CD14-positive monocyte (primary cell): ENCODE measurements around the gene STUB1. TPM values are rescaled to one million over a fixed set of nuclear protein-coding genes. Genes with fewer than 3 reads are reported as not detected.

Source experiments
- DNase-seq, 3 donors: peaks; one replicate each; pipeline ENCODE4 v3.0.0-alpha.2; 2011 to 2022
- H2AFZ ChIP-seq: 2 replicates; pipeline ENCODE4 v1.6.0; 2012; ENCODE audit warnings: mild to moderate bottlenecking, low read depth, low read length, inconsistent platforms; ENCODE audit not compliant: insufficient read depth, poor library complexity, severe bottlenecking
- H3K27ac ChIP-seq, 2 donors: 1 replicate in 1 of 2; 2 replicates in 1 of 2; pipeline ENCODE4 v1.5.1; 2012 to 2013; ENCODE audit warnings: low read length in 2 of 2, control low read depth in 1 of 2, inconsistent platforms in 1 of 2, low read depth in 1 of 2, mild to moderate bottlenecking in 1 of 2
- H3K27me3 ChIP-seq, 2 donors: one replicate each; pipeline versions ENCODE4 v1.6.0 to v1.6.1; 2011 to 2013; ENCODE audit warnings: low read length in 2 of 2; ENCODE audit not compliant: control insufficient read depth in 2 of 2, insufficient read depth in 2 of 2
- H3K36me3 ChIP-seq, 2 donors: replicated peaks in 1 of 2; 1 replicate in 1 of 2; 2 replicates in 1 of 2; pipeline versions ENCODE4 v1.5.1 to v1.6.1; 2012 to 2013; ENCODE audit warnings: low read length in 2 of 2, control low read depth in 1 of 2, inconsistent platforms in 1 of 2, mild to moderate bottlenecking in 1 of 2; ENCODE audit not compliant: insufficient read depth in 2 of 2, control insufficient read depth in 1 of 2
- H3K4me1 ChIP-seq, 2 donors: 1 replicate in 1 of 2; 2 replicates in 1 of 2; pipeline versions ENCODE4 v1.5.1 to v1.6.1; 2012 to 2013; ENCODE audit warnings: low read length in 2 of 2, control low read depth in 1 of 2, inconsistent platforms in 1 of 2, mild to moderate bottlenecking in 1 of 2, moderate library complexity in 1 of 2; ENCODE audit not compliant: insufficient read depth in 2 of 2, control insufficient read depth in 1 of 2
- H3K4me2 ChIP-seq: replicated peaks from 2 replicates; pipeline ENCODE3; 2012; ENCODE audit warnings: low read length, moderate library complexity, mild to moderate bottlenecking; ENCODE audit not compliant: poor library complexity, severe bottlenecking; ENCODE audit errors: extremely low read depth
- H3K4me3 ChIP-seq, 3 experiments: fragments of 200-600 bp in 1 of 3; sonication (generic) in 1 of 3; replicated peaks in 1 of 3; 1 replicate in 2 of 3; 2 replicates in 1 of 3; pipeline ENCODE4 v1.5.1; 2011 to 2013; ENCODE audit warnings: low read length in 3 of 3, mild to moderate bottlenecking in 3 of 3, control low read depth in 2 of 3, low read depth in 2 of 3, inconsistent platforms in 1 of 3, moderate library complexity in 1 of 3
- H3K79me2 ChIP-seq: 2 replicates; pipeline ENCODE4 v1.6.0; 2012; ENCODE audit warnings: mild to moderate bottlenecking, control low read depth, inconsistent platforms, low read length, moderate library complexity; ENCODE audit not compliant: insufficient read depth
- H3K9ac ChIP-seq: 2 replicates; pipeline ENCODE4 v1.6.0; 2017; ENCODE audit warnings: low read length, mild to moderate bottlenecking; ENCODE audit not compliant: insufficient read depth, poor library complexity, severe bottlenecking
- H3K9me3 ChIP-seq, 2 donors: replicated peaks in 1 of 2; 1 replicate in 1 of 2; 2 replicates in 1 of 2; pipeline versions ENCODE4 v1.5.1 to v1.6.1; 2012 to 2013; ENCODE audit warnings: low read length in 2 of 2, control low read depth in 1 of 2; ENCODE audit not compliant: control insufficient read depth in 1 of 2, insufficient read depth in 1 of 2
- H4K20me1 ChIP-seq: 2 replicates; pipeline ENCODE4 v1.6.0; 2012; ENCODE audit warnings: mild to moderate bottlenecking, low read length, control low read depth, moderate library complexity; ENCODE audit not compliant: insufficient read depth
- H3K27ac Mint-ChIP-seq, 7 donors: one replicate each; pipeline ENCODE4 v1.8.0; 2020; ENCODE audit warnings: mild to moderate bottlenecking in 7 of 7, mixed read lengths in 7 of 7, moderate library complexity in 6 of 7, inconsistent platforms in 2 of 7
- H3K27me3 Mint-ChIP-seq, 3 donors: one replicate each; pipeline ENCODE4 v1.8.0; 2021 to 2022; ENCODE audit warnings: low read depth in 3 of 3, mild to moderate bottlenecking in 3 of 3, mixed read lengths in 3 of 3, moderate library complexity in 3 of 3, inconsistent platforms in 1 of 3
- H3K36me3 Mint-ChIP-seq, 2 donors: one replicate each; pipeline ENCODE4 v1.8.0; 2020; ENCODE audit warnings: mixed read lengths in 2 of 2, inconsistent platforms in 1 of 2, mild to moderate bottlenecking in 1 of 2
- H3K4me1 Mint-ChIP-seq: one replicate; pipeline ENCODE4 v1.8.0; 2020; ENCODE audit warnings: mild to moderate bottlenecking, mixed read lengths
- H3K4me3 Mint-ChIP-seq, 2 donors: one replicate each; pipeline ENCODE4 v1.8.0; 2020; ENCODE audit warnings: mild to moderate bottlenecking in 2 of 2, mixed read lengths in 2 of 2, moderate library complexity in 1 of 2
- H3K9me3 Mint-ChIP-seq, 7 donors: one replicate each; pipeline ENCODE4 v1.8.0; 2020 to 2022; ENCODE audit warnings: mixed read lengths in 7 of 7, mild to moderate bottlenecking in 6 of 7, moderate library complexity in 6 of 7, inconsistent platforms in 2 of 7
- WGBS: methylation state at CpG from one replicate; pipeline ENCODE4 v1.1.5; 2013; ENCODE audit warnings: missing lambda C conversion rate; ENCODE audit not compliant: insufficient coverage; 5-methylcytosine and 5-hydroxymethylcytosine counted together
- intact Hi-C, 2 donors: fragments of 100-400 bp; cut with micrococcal nuclease; formaldehyde crosslinking; loops; one replicate each; pipeline versions ENCODE4 v1.15.0 to v1.15.1; 2023
- polyA plus RNA-seq, 3 donors: library from polyadenylated mRNA; depleted of rRNA in 1 of 3; unstranded in 2 of 3; stranded (reverse) in 1 of 3; fragments of 300-500 nt in 2 of 3; fragments of >200 nt in 1 of 3; fragmentation: Illumina TruSeq in 2 of 3; gene quantifications; 1 replicate in 2 of 3; 2 replicates in 1 of 3; pipeline ENCODE4 v1.2.3, GENCODE V29; 2012 to 2021
- TF ChIP-seq, protein P1 (sequence below): fragments of 200-600 bp; IDR thresholded peaks from one replicate; pipeline ENCODE4 v1.8.0; 2022; ENCODE audit warnings: antibody characterized with exemption, mild to moderate bottlenecking

STUB1 gene
- polyA plus RNA-seq, 3 donors = 83.3 to 108 (median 106) TPM

- H3K36me3 Mint-ChIP-seq = no peaks in the 10 kb centered on the region
- no peaks in the 10 kb centered on the region for H4K20me1 ChIP-seq
- peaks cover 0 to 4% of the 10 kb centered on the region in 2 donors for H3K9me3 ChIP-seq
- H3K4me2 ChIP-seq = no peak within 1 kb of the TSS
- H3K9ac ChIP-seq = no peak within 1 kb of the TSS
- H3K27me3 ChIP-seq = peaks cover 8 to 82% of the 10 kb centered on the region in 2 donors
- H2AFZ ChIP-seq = no peak within 1 kb of the TSS
- H3K27ac Mint-ChIP-seq = no peak within 1 kb of the TSS
- no peaks in the 10 kb centered on the region for H3K4me1 ChIP-seq
- no peak within 1 kb of the TSS for H3K27ac ChIP-seq
- 1% methylated on average over 85 of the region's 115 CpGs for WGBS
- DNase-seq = no peak
- H3K4me1 Mint-ChIP-seq = no peaks in the 10 kb centered on the region
- no peak within 1 kb of the TSS for H3K4me3 ChIP-seq
- H3K36me3 ChIP-seq = no peaks in the 10 kb centered on the region
- intact Hi-C loops = no loop called here
- H3K79me2 ChIP-seq = no peaks in the 10 kb centered on the region
- H3K27me3 Mint-ChIP-seq = peaks cover 68 to 87% (median 83%) of the 10 kb centered on the region in 3 donors
- peaks cover 0 to 8% (median 0%) of the 10 kb centered on the region in 7 donors for H3K9me3 Mint-ChIP-seq
- peak within 1 kb of the TSS in 1 of 2 donors; percentile 76 for H3K4me3 Mint-ChIP-seq
- TF ChIP-seq, protein P1, sequence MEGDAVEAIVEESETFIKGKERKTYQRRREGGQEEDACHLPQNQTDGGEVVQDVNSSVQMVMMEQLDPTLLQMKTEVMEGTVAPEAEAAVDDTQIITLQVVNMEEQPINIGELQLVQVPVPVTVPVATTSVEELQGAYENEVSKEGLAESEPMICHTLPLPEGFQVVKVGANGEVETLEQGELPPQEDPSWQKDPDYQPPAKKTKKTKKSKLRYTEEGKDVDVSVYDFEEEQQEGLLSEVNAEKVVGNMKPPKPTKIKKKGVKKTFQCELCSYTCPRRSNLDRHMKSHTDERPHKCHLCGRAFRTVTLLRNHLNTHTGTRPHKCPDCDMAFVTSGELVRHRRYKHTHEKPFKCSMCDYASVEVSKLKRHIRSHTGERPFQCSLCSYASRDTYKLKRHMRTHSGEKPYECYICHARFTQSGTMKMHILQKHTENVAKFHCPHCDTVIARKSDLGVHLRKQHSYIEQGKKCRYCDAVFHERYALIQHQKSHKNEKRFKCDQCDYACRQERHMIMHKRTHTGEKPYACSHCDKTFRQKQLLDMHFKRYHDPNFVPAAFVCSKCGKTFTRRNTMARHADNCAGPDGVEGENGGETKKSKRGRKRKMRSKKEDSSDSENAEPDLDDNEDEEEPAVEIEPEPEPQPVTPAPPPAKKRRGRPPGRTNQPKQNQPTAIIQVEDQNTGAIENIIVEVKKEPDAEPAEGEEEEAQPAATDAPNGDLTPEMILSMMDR = no peak
These were observed 25.4 kb downstream of the STUB1 start, which contains the start of gene FBXL16 for GRCh38 chr16:705431-706188. Gene FBXL16 (minus strand): TSS chr16:705801. CDS start chr16:697405, 8,396 bp downstream.

- Histone ChIP-seq H3K9ac (no peak overlapping the region), H3K79me2 (no peaks in the 10 kb centered on the region), H3K4me2 (no peak overlapping the region), H2AFZ (no peak overlapping the region), H4K20me1 (no peaks in the 10 kb centered on the region), H3K27ac (no peak overlapping the region), H3K27me3 (peaks cover 3 to 77% of the 10 kb centered on the region in 2 donors), H3K4me1 (no peaks in the 10 kb centered on the region), H3K4me3 (no peak overlapping the region), H3K36me3 (no peaks in the 10 kb centered on the region), H3K9me3 (peaks cover 0 to 4% of the 10 kb centered on the region in 2 donors)
- 5% methylated on average over 49 of the region's 49 CpGs for WGBS
- Mint-ChIP-seq H3K9me3 (peaks cover 0 to 5% (median 0%) of the 10 kb centered on the region in 7 donors), H3K27me3 (peaks cover 63 to 83% (median 78%) of the 10 kb centered on the region in 3 donors), H3K36me3 (no peaks in the 10 kb centered on the region), H3K4me1 (no peaks in the 10 kb centered on the region), H3K27ac (peak overlapping the region in 2 of 7 donors; percentile 18 to 31), H3K4me3 (peak overlapping the region in 1 of 2 donors; percentile 60)
- DNase-seq = no peak
- intact Hi-C loops = no loop called here
- TF ChIP-seq, protein P1 = no peak
These were observed 26.2 kb downstream of the STUB1 start for GRCh38 chr16:706189-707061.
